NCI-H1417 (cell line): ENCODE data around the gene TBC1D5.
A peak's percentile ranks its signal among the peaks of the same experiment; 100 is the strongest.
"Not testable (repeated sequence)": the region's sequence is repeated elsewhere in the genome, so short reads cannot be mapped to it uniquely, and the experiment has no call there.

Source experiments
- DNase-seq, 3 experiments: peaks; one replicate each; lab custom pipeline; 2025; lab: John Stamatoyannopoulos, UW

The TBC1D5 gene

GRCh38 chr3:17356585-17356984 lies 385.8 kb downstream of the TBC1D5 start:
- no peak for DNase-seq

- no peak for DNase-seq
Observed at GRCh38 chr3:17355591-17355990, 386.8 kb downstream of the TBC1D5 start.

GRCh38 chr3:17354341-17354740 lies 388.1 kb downstream of the TBC1D5 start:
- DNase-seq: peak in 1 of 3 experiments; percentile 52

GRCh38 chr3:17352620-17353019 lies 389.8 kb downstream of the TBC1D5 start:
- DNase-seq: peak in 2 of 3 experiments; percentile 67 to 94

GRCh38 chr3:17351193-17351592 lies 391.2 kb downstream of the TBC1D5 start:
- not testable (repeated sequence) for DNase-seq

- DNase-seq: no peak
Observed at GRCh38 chr3:17349093-17349492, 393.3 kb downstream of the TBC1D5 start.

GRCh38 chr3:17342119-17342518 lies 400.3 kb downstream of the TBC1D5 start:
- no peak for DNase-seq

GRCh38 chr3:17340693-17341092 lies 401.7 kb downstream of the TBC1D5 start:
- no peak for DNase-seq

- no peak for DNase-seq
Observed at GRCh38 chr3:17340261-17340660, 402.2 kb downstream of the TBC1D5 start.

- peak in 1 of 3 experiments; percentile 37 for DNase-seq
Observed at GRCh38 chr3:17339132-17339575, 403.3 kb downstream of the TBC1D5 start.

GRCh38 chr3:17336291-17336690 lies 406.1 kb downstream of the TBC1D5 start:
- peak in 1 of 3 experiments; percentile 20 for DNase-seq

GRCh38 chr3:17333893-17334292 lies 408.5 kb downstream of the TBC1D5 start:
- DNase-seq: no peak

GRCh38 chr3:17333446-17333845 lies 409.0 kb downstream of the TBC1D5 start:
- DNase-seq: no peak

GRCh38 chr3:17330660-17331059 lies 411.8 kb downstream of the TBC1D5 start:
- no peak for DNase-seq

GRCh38 chr3:17329927-17330326 lies 412.5 kb downstream of the TBC1D5 start:
- DNase-seq: no peak

- no peak for DNase-seq
Observed at GRCh38 chr3:17322106-17322793, 420.2 kb downstream of the TBC1D5 start.

- no peak for DNase-seq
Observed at GRCh38 chr3:17320266-17320665, 422.2 kb downstream of the TBC1D5 start.

GRCh38 chr3:17315897-17316296 lies 426.5 kb downstream of the TBC1D5 start:
- no peak for DNase-seq

GRCh38 chr3:17314171-17314570 lies 428.3 kb downstream of the TBC1D5 start:
- no peak for DNase-seq

GRCh38 chr3:17313746-17314145 lies 428.7 kb downstream of the TBC1D5 start:
- no peak for DNase-seq

GRCh38 chr3:17310983-17311382 lies 431.4 kb downstream of the TBC1D5 start:
- DNase-seq: no peak

GRCh38 chr3:17307887-17308286 lies 434.5 kb downstream of the TBC1D5 start:
- no peak for DNase-seq

- peak in 1 of 3 experiments; percentile 30 for DNase-seq
Observed at GRCh38 chr3:17307482-17307881, 434.9 kb downstream of the TBC1D5 start.

GRCh38 chr3:17304969-17305368 lies 437.5 kb downstream of the TBC1D5 start:
- DNase-seq: no peak
